ES-I3 (cell line): Measurements from ENCODE around the gene ARHGEF10L.

Experiments used
- H3K36me3 ChIP-seq: 2 replicates; pipeline ENCODE4 v1.6.1; 2013; ENCODE audit warnings: mild to moderate bottlenecking, low read length, control low read depth, moderate library complexity; ENCODE audit not compliant: insufficient read depth
- H3K4me1 ChIP-seq: 2 replicates; pipeline ENCODE4 v1.6.1; 2013; ENCODE audit warnings: mild to moderate bottlenecking, control low read depth, low read length; ENCODE audit not compliant: insufficient read depth
- H3K9ac ChIP-seq: 2 replicates; pipeline ENCODE4 v1.6.1; 2013; ENCODE audit warnings: low read depth, mild to moderate bottlenecking, low read length, moderate library complexity
- H3K9me3 ChIP-seq: 2 replicates; pipeline ENCODE4 v1.6.1; 2013; ENCODE audit warnings: mild to moderate bottlenecking, low read length, moderate library complexity; ENCODE audit not compliant: control insufficient read depth, insufficient read depth

ARHGEF10L gene

GRCh38 chr1:17565461-17566252 is 26.2 kb downstream of the ARHGEF10L start:
- no peaks in the 10 kb centered on the region for H3K9me3 ChIP-seq
- H3K36me3 ChIP-seq = no peaks in the 10 kb centered on the region
- H3K4me1 ChIP-seq = peaks cover 56% of the 10 kb centered on the region
- no peak overlapping the region for H3K9ac ChIP-seq

- H3K4me1 ChIP-seq = peaks cover 49% of the 10 kb centered on the region
Observed at GRCh38 chr1:17566417-17566816, 26.9 kb downstream of the ARHGEF10L start.

GRCh38 chr1:17566892-17567291 is 27.4 kb downstream of the ARHGEF10L start:
- Histone ChIP-seq H3K36me3 (no peaks in the 10 kb centered on the region), H3K9me3 (no peaks in the 10 kb centered on the region), H3K4me1 (peaks cover 44% of the 10 kb centered on the region), H3K9ac (no peak overlapping the region)

More at GRCh38 chr1:17566417-17566816, 26.9 kb downstream of the ARHGEF10L start:
- Histone ChIP-seq H3K9ac (no peak overlapping the region), H3K36me3 (no peaks in the 10 kb centered on the region), H3K9me3 (no peaks in the 10 kb centered on the region)

GRCh38 chr1:17567582-17567981 is 28.1 kb downstream of the ARHGEF10L start:
- Histone ChIP-seq H3K4me1 (peaks cover 41% of the 10 kb centered on the region), H3K9me3 (no peaks in the 10 kb centered on the region), H3K9ac (no peak overlapping the region), H3K36me3 (no peaks in the 10 kb centered on the region)

- Histone ChIP-seq H3K36me3 (no peaks in the 10 kb centered on the region), H3K9me3 (no peaks in the 10 kb centered on the region), H3K9ac (no peak overlapping the region), H3K4me1 (peaks cover 45% of the 10 kb centered on the region)
Observed at GRCh38 chr1:17568014-17568900, 28.8 kb downstream of the ARHGEF10L start.

GRCh38 chr1:17569200-17570139 is 30.0 kb downstream of the ARHGEF10L start:
- Histone ChIP-seq H3K9me3 (no peaks in the 10 kb centered on the region), H3K36me3 (no peaks in the 10 kb centered on the region), H3K4me1 (peaks cover 52% of the 10 kb centered on the region), H3K9ac (no peak overlapping the region)

GRCh38 chr1:17570228-17570627 is 30.7 kb downstream of the ARHGEF10L start:
- Histone ChIP-seq H3K36me3 (no peaks in the 10 kb centered on the region), H3K9me3 (no peaks in the 10 kb centered on the region), H3K4me1 (peaks cover 45% of the 10 kb centered on the region), H3K9ac (no peak overlapping the region)

- Histone ChIP-seq H3K9me3 (no peaks in the 10 kb centered on the region), H3K4me1 (peaks cover 48% of the 10 kb centered on the region), H3K9ac (no peak overlapping the region), H3K36me3 (no peaks in the 10 kb centered on the region)
Observed at GRCh38 chr1:17572264-17572985, 32.9 kb downstream of the ARHGEF10L start.

GRCh38 chr1:17573518-17574041 is 34.1 kb downstream of the ARHGEF10L start:
- no peaks in the 10 kb centered on the region for H3K9me3 ChIP-seq
- H3K9ac ChIP-seq = no peak overlapping the region
- peaks cover 43% of the 10 kb centered on the region for H3K4me1 ChIP-seq
- no peaks in the 10 kb centered on the region for H3K36me3 ChIP-seq

GRCh38 chr1:17574516-17574915 is 35.0 kb downstream of the ARHGEF10L start:
- no peak overlapping the region for H3K9ac ChIP-seq

GRCh38 chr1:17575797-17576518 is 36.5 kb downstream of the ARHGEF10L start:
- H3K36me3 ChIP-seq = no peaks in the 10 kb centered on the region
- peaks cover 37% of the 10 kb centered on the region; the same call in 1 of the 2 replicates for H3K4me1 ChIP-seq
- no peaks in the 10 kb centered on the region for H3K9me3 ChIP-seq
- H3K9ac ChIP-seq = no peak overlapping the region

More at GRCh38 chr1:17574516-17574915, 35.0 kb downstream of the ARHGEF10L start:
- H3K36me3 ChIP-seq = no peaks in the 10 kb centered on the region
- H3K9me3 ChIP-seq = no peaks in the 10 kb centered on the region
- peaks cover 34% of the 10 kb centered on the region for H3K4me1 ChIP-seq

GRCh38 chr1:17576519-17576853 is 37.0 kb downstream of the ARHGEF10L start:
- Histone ChIP-seq H3K9me3 (no peaks in the 10 kb centered on the region), H3K36me3 (no peaks in the 10 kb centered on the region), H3K9ac (no peak overlapping the region), H3K4me1 (peaks cover 41% of the 10 kb centered on the region)

- Histone ChIP-seq H3K36me3 (no peaks in the 10 kb centered on the region), H3K4me1 (peaks cover 54% of the 10 kb centered on the region), H3K9me3 (no peaks in the 10 kb centered on the region), H3K9ac (no peak overlapping the region)
Observed at GRCh38 chr1:17577907-17578297, 38.4 kb downstream of the ARHGEF10L start.
